ENCODE results near the gene NBPF20.
"Not testable (repeated sequence)": the region's sequence is repeated elsewhere in the genome, so short reads cannot be mapped to it uniquely, and the experiment has no call there.

DNA sequence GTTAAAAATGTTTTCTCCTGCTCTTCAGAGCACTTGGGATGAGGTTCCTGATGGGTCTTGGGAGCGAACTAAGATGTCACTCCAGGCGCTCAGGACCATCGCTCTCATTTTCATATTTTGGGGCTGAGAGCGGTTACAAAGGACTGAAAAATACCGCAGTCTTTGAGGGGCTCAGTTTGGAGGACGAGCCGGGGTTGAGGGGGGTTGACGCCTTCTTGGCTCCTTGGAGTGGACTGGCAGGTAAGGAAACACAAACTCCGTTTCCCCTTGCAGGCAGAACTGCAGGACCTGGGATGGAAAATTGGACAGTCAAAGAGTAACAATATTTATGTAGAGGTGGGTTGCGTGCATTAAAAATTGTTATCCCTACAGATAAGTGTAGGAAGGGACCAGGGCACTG is 35.3 kb upstream of the NBPF20 start:
- TF ChIP-seq POLR2A, CTCF, POLR2AphosphoS5 (IDR thresholded peaks at IDR 0.05): not testable (repeated sequence)
